ENCODE data around the gene DOCK9.

DNA sequence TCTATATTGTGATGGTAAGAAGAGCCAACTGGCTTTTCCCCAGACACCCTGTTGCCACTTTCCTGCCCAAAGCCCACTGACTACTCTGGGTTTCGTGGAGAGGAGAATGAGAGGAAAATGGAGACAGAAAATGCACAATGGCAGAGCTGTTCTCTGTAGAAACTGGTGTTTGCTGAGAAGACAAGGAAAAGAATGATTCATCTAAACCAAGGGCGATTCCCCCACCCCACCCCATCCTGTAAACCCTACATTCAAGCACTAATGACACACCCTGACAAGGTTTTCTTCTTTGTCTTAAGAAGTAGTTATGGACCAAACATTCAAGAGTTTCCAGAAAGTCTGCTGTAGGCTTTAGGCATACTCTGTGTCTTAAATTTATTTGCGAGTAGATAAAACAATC, 68.8 kb downstream of the DOCK9 start:
- no peak for TF ChIP-seq EZH2 (IDR thresholded peaks at IDR 0.05; ENCODE audit: borderline replicate concordance, low read depth, low read length, poor library complexity, severe bottlenecking)
- TF ChIP-seq, protein P1, sequence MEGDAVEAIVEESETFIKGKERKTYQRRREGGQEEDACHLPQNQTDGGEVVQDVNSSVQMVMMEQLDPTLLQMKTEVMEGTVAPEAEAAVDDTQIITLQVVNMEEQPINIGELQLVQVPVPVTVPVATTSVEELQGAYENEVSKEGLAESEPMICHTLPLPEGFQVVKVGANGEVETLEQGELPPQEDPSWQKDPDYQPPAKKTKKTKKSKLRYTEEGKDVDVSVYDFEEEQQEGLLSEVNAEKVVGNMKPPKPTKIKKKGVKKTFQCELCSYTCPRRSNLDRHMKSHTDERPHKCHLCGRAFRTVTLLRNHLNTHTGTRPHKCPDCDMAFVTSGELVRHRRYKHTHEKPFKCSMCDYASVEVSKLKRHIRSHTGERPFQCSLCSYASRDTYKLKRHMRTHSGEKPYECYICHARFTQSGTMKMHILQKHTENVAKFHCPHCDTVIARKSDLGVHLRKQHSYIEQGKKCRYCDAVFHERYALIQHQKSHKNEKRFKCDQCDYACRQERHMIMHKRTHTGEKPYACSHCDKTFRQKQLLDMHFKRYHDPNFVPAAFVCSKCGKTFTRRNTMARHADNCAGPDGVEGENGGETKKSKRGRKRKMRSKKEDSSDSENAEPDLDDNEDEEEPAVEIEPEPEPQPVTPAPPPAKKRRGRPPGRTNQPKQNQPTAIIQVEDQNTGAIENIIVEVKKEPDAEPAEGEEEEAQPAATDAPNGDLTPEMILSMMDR (conservative IDR thresholded peaks at IDR 0.05; ENCODE audit: low read depth, low read length) = no peak

Measured in A673 (cell line).